ENCODE results near the gene FGD6.

The FGD6 gene

DNA sequence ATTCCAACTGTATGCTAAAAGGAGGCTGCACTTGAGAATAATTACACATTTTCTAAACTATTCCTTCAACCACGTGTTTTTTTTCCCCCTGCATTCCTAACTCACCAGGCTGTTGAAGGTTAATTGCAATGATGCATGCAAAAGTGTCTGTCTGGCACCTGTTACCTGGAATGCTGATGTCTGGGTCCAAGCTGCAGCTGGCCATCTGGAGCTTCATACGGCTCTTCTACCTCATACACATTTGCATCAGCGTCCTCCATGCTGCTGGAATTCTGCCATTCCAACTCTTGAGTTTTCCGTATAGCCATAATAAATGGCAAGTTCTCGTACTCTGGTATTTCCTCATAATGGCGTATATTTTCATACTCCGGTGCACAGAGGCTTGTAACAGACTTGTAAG, 8.6 kb downstream of the FGD6 start:
- no peak overlapping the region for H2AFZ ChIP-seq (ENCODE audit: low read length)
- no peaks in the 10 kb centered on the region for H3K4me1 ChIP-seq (ENCODE audit: insufficient read depth, low read length, severe bottlenecking)
- H4K20me1 ChIP-seq (ENCODE audit: insufficient read depth, low read length) = no peaks in the 10 kb centered on the region
- H3K4me3 ChIP-seq (ENCODE audit: low read depth, low read length, poor library complexity, severe bottlenecking) = no peak overlapping the region
- H3K9ac ChIP-seq (ENCODE audit: low read length) = no peak overlapping the region
- TF ChIP-seq EZH2 (IDR thresholded peaks at IDR 0.05; ENCODE audit: borderline replicate concordance, low read length) = no peak
- TF ChIP-seq, protein P1, sequence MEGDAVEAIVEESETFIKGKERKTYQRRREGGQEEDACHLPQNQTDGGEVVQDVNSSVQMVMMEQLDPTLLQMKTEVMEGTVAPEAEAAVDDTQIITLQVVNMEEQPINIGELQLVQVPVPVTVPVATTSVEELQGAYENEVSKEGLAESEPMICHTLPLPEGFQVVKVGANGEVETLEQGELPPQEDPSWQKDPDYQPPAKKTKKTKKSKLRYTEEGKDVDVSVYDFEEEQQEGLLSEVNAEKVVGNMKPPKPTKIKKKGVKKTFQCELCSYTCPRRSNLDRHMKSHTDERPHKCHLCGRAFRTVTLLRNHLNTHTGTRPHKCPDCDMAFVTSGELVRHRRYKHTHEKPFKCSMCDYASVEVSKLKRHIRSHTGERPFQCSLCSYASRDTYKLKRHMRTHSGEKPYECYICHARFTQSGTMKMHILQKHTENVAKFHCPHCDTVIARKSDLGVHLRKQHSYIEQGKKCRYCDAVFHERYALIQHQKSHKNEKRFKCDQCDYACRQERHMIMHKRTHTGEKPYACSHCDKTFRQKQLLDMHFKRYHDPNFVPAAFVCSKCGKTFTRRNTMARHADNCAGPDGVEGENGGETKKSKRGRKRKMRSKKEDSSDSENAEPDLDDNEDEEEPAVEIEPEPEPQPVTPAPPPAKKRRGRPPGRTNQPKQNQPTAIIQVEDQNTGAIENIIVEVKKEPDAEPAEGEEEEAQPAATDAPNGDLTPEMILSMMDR (IDR thresholded peaks at IDR 0.05; ENCODE audit: low read length) = no peak
- no peak overlapping the region for H3K4me2 ChIP-seq (ENCODE audit: low read length)
- H3K36me3 ChIP-seq (ENCODE audit: insufficient read depth, low read length) = no peaks in the 10 kb centered on the region
- no peaks in the 10 kb centered on the region for H3K27me3 ChIP-seq (ENCODE audit: insufficient read depth, low read length)
- no peak overlapping the region for H3K27ac ChIP-seq (ENCODE audit: low read depth, low read length, poor library complexity, severe bottlenecking)
- H3K9me3 ChIP-seq (ENCODE audit: low read length) = no peaks in the 10 kb centered on the region
- H3K79me2 ChIP-seq (ENCODE audit: insufficient read depth, low read length) = no peaks in the 10 kb centered on the region
- H3F3A ChIP-seq (ENCODE audit: insufficient read depth, low read length) = no peaks in the 10 kb centered on the region
- H3K9me2 ChIP-seq (ENCODE audit: low read depth, low read length) = no peaks in the 10 kb centered on the region

DNA sequence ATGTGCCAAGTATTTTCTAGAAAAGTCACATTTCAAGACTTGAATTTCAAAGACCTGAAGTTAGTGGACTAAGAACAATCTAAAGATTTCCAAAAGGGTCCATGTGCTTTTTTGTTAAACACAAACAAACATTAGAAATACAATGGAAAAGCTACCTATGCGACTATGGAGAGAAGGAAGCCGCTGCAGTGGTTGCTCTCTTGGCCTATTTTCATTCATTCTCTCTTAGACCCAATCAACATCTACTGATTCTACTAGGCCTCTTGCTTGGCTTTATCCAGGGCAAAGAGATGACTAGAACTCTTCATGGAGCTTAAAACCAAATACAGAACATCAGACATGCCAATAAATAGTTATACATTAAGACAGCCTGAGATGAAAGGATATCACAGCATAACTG, 9.9 kb downstream of the FGD6 start:
- H3F3A ChIP-seq (ENCODE audit: insufficient read depth, low read length) = no peaks in the 10 kb centered on the region
- no peak overlapping the region for H3K9ac ChIP-seq (ENCODE audit: low read length)
- H3K4me2 ChIP-seq (ENCODE audit: low read length) = no peak overlapping the region
- no peak overlapping the region for H3K27ac ChIP-seq (ENCODE audit: low read depth, low read length, poor library complexity, severe bottlenecking)
- no peaks in the 10 kb centered on the region for H3K36me3 ChIP-seq (ENCODE audit: insufficient read depth, low read length)
- H3K79me2 ChIP-seq (ENCODE audit: insufficient read depth, low read length) = no peaks in the 10 kb centered on the region
- no peaks in the 10 kb centered on the region for H4K20me1 ChIP-seq (ENCODE audit: insufficient read depth, low read length)
- no peak overlapping the region for H2AFZ ChIP-seq (ENCODE audit: low read length)
- peaks cover 6% of the 10 kb centered on the region for H3K4me1 ChIP-seq (ENCODE audit: insufficient read depth, low read length, severe bottlenecking)
- H3K27me3 ChIP-seq (ENCODE audit: insufficient read depth, low read length) = no peaks in the 10 kb centered on the region
- H3K9me2 ChIP-seq (ENCODE audit: low read depth, low read length) = no peaks in the 10 kb centered on the region
- no peaks in the 10 kb centered on the region for H3K9me3 ChIP-seq (ENCODE audit: low read length)
- TF ChIP-seq, protein P1 (IDR thresholded peaks at IDR 0.05; ENCODE audit: low read length) = no peak
- TF ChIP-seq EZH2 (IDR thresholded peaks at IDR 0.05; ENCODE audit: borderline replicate concordance, low read length) = no peak
- no peak overlapping the region for H3K4me3 ChIP-seq (ENCODE audit: low read depth, low read length, poor library complexity, severe bottlenecking)

DNA sequence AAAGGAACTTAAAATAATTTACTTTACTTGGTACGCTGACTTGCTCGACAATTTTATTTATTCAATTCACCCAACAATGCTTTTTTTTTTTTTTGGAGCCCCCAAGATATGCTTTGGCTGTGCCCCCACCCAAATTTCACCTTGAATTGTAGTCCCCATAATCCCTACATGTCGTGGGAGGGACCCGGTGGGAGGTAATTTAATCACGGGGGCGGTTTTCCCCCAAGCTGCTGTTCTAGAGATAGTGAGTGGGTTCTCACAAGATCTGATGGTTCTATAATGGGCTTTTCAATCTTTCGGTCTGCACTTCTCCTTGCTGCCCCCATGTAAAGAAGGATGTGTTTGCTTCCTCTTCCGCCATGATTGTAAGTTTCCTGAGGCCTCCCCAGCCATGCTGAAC, 10.4 kb downstream of the FGD6 start:
- Histone ChIP-seq H3K79me2 (ENCODE audit: insufficient read depth, low read length) (no peaks in the 10 kb centered on the region), H3K4me3 (ENCODE audit: low read depth, low read length, poor library complexity, severe bottlenecking) (no peak overlapping the region), H3F3A (ENCODE audit: insufficient read depth, low read length) (no peaks in the 10 kb centered on the region), H2AFZ (ENCODE audit: low read length) (no peak overlapping the region), H3K4me2 (ENCODE audit: low read length) (no peak overlapping the region), H3K27ac (ENCODE audit: low read depth, low read length, poor library complexity, severe bottlenecking) (no peak overlapping the region), H3K4me1 (ENCODE audit: insufficient read depth, low read length, severe bottlenecking) (peaks cover 6% of the 10 kb centered on the region), H3K27me3 (ENCODE audit: insufficient read depth, low read length) (no peaks in the 10 kb centered on the region), H3K9ac (ENCODE audit: low read length) (no peak overlapping the region), H4K20me1 (ENCODE audit: insufficient read depth, low read length) (no peaks in the 10 kb centered on the region), H3K9me3 (ENCODE audit: low read length) (no peaks in the 10 kb centered on the region), H3K36me3 (ENCODE audit: insufficient read depth, low read length) (no peaks in the 10 kb centered on the region), H3K9me2 (ENCODE audit: low read depth, low read length) (no peaks in the 10 kb centered on the region)
- no peak for TF ChIP-seq EZH2 (IDR thresholded peaks at IDR 0.05; ENCODE audit: borderline replicate concordance, low read length)
- TF ChIP-seq, protein P1 (IDR thresholded peaks at IDR 0.05; ENCODE audit: low read length) = no peak
